ENCODE measurements around the gene ADAM12.
A peak's percentile ranks its signal among the peaks of the same experiment; 100 is the strongest.

Gene ADAM12

DNA sequence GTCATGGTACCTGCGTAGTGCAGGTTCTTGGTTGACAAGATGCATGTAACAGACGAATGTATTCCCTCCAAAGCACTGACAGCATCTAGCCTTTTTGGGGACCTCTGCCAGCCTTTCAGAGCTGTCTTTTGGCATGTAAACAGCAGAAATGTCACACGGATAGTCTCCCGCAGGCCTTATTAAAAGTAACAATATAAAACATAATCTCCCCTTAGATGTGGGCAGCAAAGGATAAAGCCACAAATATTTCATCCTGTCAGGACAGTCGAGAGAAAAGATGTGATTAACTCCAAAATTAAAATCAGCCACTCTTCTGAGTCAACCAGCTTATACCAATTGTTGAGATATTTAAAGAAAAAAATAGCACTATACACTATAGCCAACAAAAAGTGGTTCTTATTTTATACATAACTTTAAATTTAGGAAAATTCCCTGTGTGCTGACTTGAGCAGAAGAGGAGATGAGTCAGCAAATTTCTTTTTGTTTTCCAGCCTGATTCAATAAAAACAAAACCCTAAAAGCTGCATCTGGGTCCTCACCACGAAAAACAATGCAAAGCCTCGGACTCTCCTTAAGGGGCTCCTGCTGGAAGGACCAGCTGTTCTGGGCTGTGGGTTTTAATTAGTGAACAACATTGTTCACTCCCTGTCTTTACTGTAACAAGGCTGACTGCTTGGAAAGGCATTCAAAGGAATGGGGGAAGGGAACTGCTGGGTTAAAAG is 240.2 kb downstream of the ADAM12 start:
- TF ChIP-seq, protein P1, sequence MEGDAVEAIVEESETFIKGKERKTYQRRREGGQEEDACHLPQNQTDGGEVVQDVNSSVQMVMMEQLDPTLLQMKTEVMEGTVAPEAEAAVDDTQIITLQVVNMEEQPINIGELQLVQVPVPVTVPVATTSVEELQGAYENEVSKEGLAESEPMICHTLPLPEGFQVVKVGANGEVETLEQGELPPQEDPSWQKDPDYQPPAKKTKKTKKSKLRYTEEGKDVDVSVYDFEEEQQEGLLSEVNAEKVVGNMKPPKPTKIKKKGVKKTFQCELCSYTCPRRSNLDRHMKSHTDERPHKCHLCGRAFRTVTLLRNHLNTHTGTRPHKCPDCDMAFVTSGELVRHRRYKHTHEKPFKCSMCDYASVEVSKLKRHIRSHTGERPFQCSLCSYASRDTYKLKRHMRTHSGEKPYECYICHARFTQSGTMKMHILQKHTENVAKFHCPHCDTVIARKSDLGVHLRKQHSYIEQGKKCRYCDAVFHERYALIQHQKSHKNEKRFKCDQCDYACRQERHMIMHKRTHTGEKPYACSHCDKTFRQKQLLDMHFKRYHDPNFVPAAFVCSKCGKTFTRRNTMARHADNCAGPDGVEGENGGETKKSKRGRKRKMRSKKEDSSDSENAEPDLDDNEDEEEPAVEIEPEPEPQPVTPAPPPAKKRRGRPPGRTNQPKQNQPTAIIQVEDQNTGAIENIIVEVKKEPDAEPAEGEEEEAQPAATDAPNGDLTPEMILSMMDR (IDR thresholded peaks at IDR 0.05): no peak
- Histone ChIP-seq H3K27ac (no peak overlapping the region), H3K4me3 (ENCODE audit: low read depth in 1 of 2, low read length in 1 of 2) (no peak overlapping the region), H3K36me3 (no peaks in the 10 kb centered on the region), H3K9me3 (no peaks in the 10 kb centered on the region), H3K27me3 (no peaks in the 10 kb centered on the region), H3K4me1 (ENCODE audit: control insufficient read depth in 1 of 2, insufficient read depth in 1 of 2, low read depth in 1 of 2, low read length in 1 of 2) (no peaks in the 10 kb centered on the region)

DNA sequence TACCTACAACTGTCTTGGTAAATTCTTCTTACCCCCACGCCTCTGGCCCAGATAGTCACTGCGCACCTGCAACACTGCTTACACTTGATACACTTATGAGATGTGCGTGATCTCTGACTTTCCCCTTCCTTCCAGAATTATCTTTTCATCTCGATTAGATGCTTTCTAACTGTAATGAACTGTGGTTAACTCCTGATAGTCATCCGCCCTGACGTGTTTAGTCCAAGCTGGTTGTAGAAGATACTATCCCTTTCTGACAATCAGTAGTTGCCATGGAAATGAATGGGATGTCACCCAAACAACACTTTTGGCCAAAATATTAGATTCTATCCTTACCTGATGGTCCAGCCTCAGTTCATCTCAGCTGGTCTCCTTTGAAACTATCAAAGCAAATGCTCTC is 241.5 kb downstream of the ADAM12 start:
- Histone ChIP-seq H3K4me1 (ENCODE audit: control insufficient read depth in 1 of 2, insufficient read depth in 1 of 2, low read depth in 1 of 2, low read length in 1 of 2) (no peaks in the 10 kb centered on the region), H3K36me3 (no peaks in the 10 kb centered on the region), H3K9me3 (no peaks in the 10 kb centered on the region), H3K27me3 (no peaks in the 10 kb centered on the region), H3K27ac (no peak overlapping the region), H3K4me3 (ENCODE audit: low read depth in 1 of 2, low read length in 1 of 2) (no peak overlapping the region)
- TF ChIP-seq, protein P1 (IDR thresholded peaks at IDR 0.05): no peak

DNA sequence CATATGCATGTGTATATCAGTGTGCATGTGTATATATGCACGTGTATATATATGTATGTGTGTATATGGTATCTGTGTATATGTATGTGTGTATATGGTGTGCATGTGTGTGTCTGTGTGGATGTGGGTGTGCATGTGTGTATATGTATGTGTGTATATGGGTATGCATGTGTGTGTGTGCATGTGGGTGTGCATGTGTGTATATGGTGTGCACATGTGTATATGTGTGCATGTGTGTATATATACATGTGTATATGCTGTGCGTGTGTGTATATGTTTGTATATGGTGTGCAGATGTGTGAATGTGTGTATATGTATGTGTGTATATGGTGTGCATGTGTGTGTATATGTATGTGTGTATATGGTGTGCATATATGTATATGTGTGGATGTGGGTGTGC is 245.2 kb downstream of the ADAM12 start:
- H3K27ac ChIP-seq: no peak overlapping the region
- no peaks in the 10 kb centered on the region for H3K4me1 ChIP-seq (ENCODE audit: control insufficient read depth in 1 of 2, insufficient read depth in 1 of 2, low read depth in 1 of 2, low read length in 1 of 2)
- TF ChIP-seq, protein P1 (IDR thresholded peaks at IDR 0.05): no peak

DNA sequence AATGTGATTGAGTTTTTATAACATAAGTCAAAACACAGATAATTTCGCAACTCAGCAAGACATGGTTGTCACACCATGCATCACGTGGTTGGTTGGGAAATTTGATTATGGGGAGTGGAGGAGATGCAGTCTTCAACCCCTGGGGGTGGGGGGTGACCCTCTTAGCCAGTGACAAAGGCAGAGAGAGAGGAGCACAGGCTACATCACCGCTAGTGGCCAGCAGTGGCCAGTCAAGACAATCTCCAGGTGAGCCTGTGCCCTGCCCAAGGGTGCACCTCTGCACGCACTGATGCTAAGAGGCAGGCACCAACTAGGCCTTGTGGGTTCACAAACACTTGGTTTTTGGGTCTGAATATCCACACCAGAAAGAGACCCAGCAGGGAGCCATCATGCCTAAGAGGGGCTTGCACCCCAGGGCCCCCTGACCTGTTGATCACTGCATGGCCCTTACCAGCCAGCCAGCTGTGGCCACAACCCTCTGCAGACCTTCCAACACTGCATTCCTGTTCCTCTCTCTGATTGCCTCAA is 247.5 kb downstream of the ADAM12 start:
- H3K27me3 ChIP-seq: no peaks in the 10 kb centered on the region
- no peak overlapping the region for H3K4me3 ChIP-seq (ENCODE audit: low read depth in 1 of 2, low read length in 1 of 2)
- no peaks in the 10 kb centered on the region for H3K9me3 ChIP-seq
- peaks cover 9 to 19% of the 10 kb centered on the region in 2 experiments for H3K4me1 ChIP-seq (ENCODE audit: control insufficient read depth in 1 of 2, insufficient read depth in 1 of 2, low read depth in 1 of 2, low read length in 1 of 2)
- no peaks in the 10 kb centered on the region for H3K36me3 ChIP-seq
- TF ChIP-seq, protein P1 (IDR thresholded peaks at IDR 0.05): no peak
- H3K27ac ChIP-seq: no peak overlapping the region

More for the DNA sequence above, 245.2 kb downstream of the ADAM12 start:
- Histone ChIP-seq H3K36me3 (no peaks in the 10 kb centered on the region), H3K9me3 (no peaks in the 10 kb centered on the region), H3K27me3 (no peaks in the 10 kb centered on the region), H3K4me3 (ENCODE audit: low read depth in 1 of 2, low read length in 1 of 2) (no peak overlapping the region)

DNA sequence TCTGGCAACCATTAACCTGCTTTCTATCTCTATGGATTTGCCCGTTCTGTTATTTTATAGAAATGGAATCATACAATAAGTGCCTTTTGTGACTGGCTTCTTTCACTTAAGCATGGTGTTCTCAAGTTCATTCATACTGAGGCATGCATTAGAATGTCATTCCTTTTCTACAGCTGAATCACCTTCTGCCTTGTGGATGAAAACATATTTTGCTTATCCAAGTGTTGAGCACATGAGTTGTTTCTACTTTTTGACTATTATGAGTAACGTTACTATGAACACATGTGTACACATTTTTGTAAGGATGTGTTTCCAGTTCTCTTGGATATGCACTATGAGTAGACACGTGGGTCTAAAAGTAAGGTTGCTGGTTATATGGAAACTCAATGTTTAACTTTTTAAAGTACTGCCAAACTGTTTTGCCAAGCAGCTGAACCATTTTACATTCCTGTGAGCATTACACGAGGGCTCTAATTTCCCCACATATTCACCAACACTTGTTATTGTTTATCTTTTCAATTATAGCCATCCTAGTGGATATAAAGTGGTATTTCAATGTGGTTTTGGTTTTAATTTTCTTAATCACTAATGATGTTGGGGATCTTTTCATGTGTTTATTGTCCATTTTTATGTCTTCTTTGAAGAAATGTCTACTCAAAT is 250.6 kb downstream of the ADAM12 start:
- Histone ChIP-seq H3K27ac (peak overlapping the region; percentile 78), H3K4me3 (ENCODE audit: low read depth in 1 of 2, low read length in 1 of 2) (no peak overlapping the region), H3K27me3 (no peaks in the 10 kb centered on the region), H3K4me1 (ENCODE audit: control insufficient read depth in 1 of 2, insufficient read depth in 1 of 2, low read depth in 1 of 2, low read length in 1 of 2) (peaks cover 19 to 39% of the 10 kb centered on the region in 2 experiments), H3K36me3 (no peaks in the 10 kb centered on the region), H3K9me3 (no peaks in the 10 kb centered on the region)
- TF ChIP-seq, protein P1 (IDR thresholded peaks at IDR 0.05): no peak

Measured in neutrophil (primary cell).